Measurements from ENCODE around the gene MFAP3L.

MFAP3L gene

DNA sequence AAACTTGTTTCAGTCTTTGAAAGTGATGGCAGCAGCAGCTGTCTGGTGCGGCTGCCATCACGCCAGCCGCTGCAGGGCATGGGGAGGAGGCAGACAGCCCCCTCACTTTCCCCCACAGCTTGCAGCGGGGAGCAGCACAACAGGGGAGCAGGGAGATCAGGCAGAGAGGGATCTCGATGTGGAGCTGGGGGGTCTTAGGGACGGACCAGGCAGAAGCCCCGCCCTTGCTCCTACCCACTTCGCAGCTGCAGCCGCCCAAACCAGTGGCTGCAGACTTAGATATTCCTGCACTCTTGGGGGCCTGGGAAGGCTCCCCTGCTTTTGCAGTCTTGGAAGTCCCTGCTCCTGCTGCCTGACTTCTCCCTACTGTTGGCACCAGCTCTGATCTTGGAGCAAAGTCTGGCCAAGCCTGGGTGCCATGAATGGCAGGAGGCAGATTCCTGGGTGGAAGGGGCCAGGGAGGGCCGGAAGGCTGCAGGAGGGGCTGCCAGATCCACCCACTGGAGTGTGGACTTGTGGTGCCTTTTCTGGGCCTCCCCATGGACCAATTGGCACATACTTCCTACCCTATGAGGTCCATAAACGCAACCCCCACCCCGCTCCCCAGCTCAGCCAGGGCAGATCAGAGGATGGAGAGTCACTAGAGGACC, 14.0 kb upstream of the MFAP3L start:
- Histone ChIP-seq H3K9me3 (ENCODE audit: control insufficient read depth, insufficient read depth, low read length) (no peaks in the 10 kb centered on the region), H3K9ac (ENCODE audit: low read depth, low read length) (no peak overlapping the region), H3K4me3 (ENCODE audit: low read depth, low read length) (no peak overlapping the region), H3K36me3 (ENCODE audit: control insufficient read depth, insufficient read depth, low read length) (no peaks in the 10 kb centered on the region), H3K4me1 (ENCODE audit: control insufficient read depth, insufficient read depth, low read length) (no peaks in the 10 kb centered on the region), H3K27me3 (ENCODE audit: control insufficient read depth, insufficient read depth, low read length) (no peaks in the 10 kb centered on the region)

DNA sequence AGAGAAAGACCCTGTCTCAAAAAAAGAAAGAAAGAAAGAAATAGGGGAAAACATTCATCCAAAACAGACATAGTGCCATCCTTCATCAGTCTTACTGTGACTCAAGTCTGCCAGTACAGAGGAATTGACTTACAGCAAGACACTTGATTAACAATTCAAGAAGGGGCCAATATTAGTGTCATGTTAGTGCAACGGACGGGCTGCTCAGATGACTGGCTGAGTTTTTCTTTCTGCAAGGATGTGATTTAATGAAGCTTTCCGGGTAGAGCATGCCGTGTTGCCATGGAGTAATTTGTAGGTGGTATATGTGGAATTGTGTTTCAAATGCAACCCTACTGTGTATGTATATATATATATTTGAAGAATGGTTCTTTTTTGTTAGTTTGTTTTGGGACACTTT, 12.6 kb upstream of the MFAP3L start:
- Histone ChIP-seq H3K36me3 (ENCODE audit: control insufficient read depth, insufficient read depth, low read length) (no peaks in the 10 kb centered on the region), H3K27me3 (ENCODE audit: control insufficient read depth, insufficient read depth, low read length) (no peaks in the 10 kb centered on the region), H3K9me3 (ENCODE audit: control insufficient read depth, insufficient read depth, low read length) (no peaks in the 10 kb centered on the region), H3K4me3 (ENCODE audit: low read depth, low read length) (no peak overlapping the region), H3K9ac (ENCODE audit: low read depth, low read length) (no peak overlapping the region), H3K4me1 (ENCODE audit: control insufficient read depth, insufficient read depth, low read length) (no peaks in the 10 kb centered on the region)

DNA sequence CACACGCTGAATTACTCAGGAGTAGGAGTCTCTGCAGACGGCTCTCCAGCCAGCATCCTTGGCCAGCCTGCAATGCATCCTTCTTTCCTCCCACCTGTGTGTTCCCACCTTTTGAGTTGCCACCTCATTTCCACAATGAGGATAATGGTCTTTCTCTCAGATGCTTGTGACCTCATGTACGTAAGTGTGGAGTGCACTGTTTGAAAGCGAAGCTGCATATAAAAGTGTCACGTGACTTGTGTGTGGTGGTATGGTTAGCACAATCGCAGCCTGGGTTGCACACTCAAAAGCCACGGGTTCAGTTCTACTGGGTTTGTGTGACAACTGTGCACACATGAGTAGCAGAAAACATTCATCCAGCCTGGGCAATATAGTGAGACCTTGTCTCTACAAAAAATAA, 12.0 kb upstream of the MFAP3L start:
- Histone ChIP-seq H3K4me3 (ENCODE audit: low read depth, low read length) (no peak overlapping the region), H3K4me1 (ENCODE audit: control insufficient read depth, insufficient read depth, low read length) (no peaks in the 10 kb centered on the region), H3K27me3 (ENCODE audit: control insufficient read depth, insufficient read depth, low read length) (no peaks in the 10 kb centered on the region), H3K9ac (ENCODE audit: low read depth, low read length) (no peak overlapping the region), H3K9me3 (ENCODE audit: control insufficient read depth, insufficient read depth, low read length) (no peaks in the 10 kb centered on the region), H3K36me3 (ENCODE audit: control insufficient read depth, insufficient read depth, low read length) (no peaks in the 10 kb centered on the region)

DNA sequence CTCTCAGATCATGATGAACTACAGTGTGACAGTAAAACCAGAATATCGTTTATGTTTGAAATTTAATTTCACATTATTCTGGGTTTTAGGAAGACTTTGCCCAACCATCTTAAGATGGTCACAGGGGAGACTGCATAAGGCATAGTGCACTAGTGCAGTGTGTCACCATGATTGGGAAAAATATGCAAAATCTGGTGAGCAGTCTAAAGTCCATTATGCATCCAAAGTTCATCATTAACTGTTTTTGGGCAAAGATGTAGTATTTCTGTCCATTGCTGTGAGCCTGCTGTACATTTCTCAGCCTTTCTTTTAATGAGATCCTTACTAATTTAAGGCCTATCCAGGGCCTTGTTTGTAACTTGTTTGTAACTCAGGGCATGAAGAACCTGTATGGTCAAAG, 11.3 kb upstream of the MFAP3L start:
- Histone ChIP-seq H3K4me3 (ENCODE audit: low read depth, low read length) (no peak overlapping the region), H3K4me1 (ENCODE audit: control insufficient read depth, insufficient read depth, low read length) (no peaks in the 10 kb centered on the region), H3K36me3 (ENCODE audit: control insufficient read depth, insufficient read depth, low read length) (no peaks in the 10 kb centered on the region), H3K9me3 (ENCODE audit: control insufficient read depth, insufficient read depth, low read length) (no peaks in the 10 kb centered on the region), H3K27me3 (ENCODE audit: control insufficient read depth, insufficient read depth, low read length) (no peaks in the 10 kb centered on the region), H3K9ac (ENCODE audit: low read depth, low read length) (no peak overlapping the region)

DNA sequence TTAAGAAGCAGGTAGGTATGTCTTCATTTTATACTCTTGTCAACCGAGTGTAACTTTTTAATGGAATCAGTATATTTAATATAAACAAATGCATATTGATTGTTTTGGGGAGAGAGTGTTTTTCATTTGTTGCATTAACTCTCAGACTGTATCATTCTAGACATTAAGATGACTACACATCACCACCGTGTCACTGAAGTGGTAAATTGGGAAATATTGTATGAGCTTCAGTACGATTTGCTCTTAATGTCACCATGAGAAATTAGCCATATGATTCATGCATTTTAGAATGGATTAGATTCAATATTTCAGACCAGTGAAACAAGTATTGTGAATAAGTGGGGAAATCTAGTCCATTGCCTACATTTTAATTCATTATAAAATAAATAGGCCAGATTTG, 9.7 kb upstream of the MFAP3L start:
- no peaks in the 10 kb centered on the region for H3K9me3 ChIP-seq (ENCODE audit: control insufficient read depth, insufficient read depth, low read length)
- H3K9ac ChIP-seq (ENCODE audit: low read depth, low read length), result no peak overlapping the region
- H3K4me3 ChIP-seq (ENCODE audit: low read depth, low read length), result no peak overlapping the region
- no peaks in the 10 kb centered on the region for H3K27me3 ChIP-seq (ENCODE audit: control insufficient read depth, insufficient read depth, low read length)
- no peaks in the 10 kb centered on the region for H3K4me1 ChIP-seq (ENCODE audit: control insufficient read depth, insufficient read depth, low read length)
- no peaks in the 10 kb centered on the region for H3K36me3 ChIP-seq (ENCODE audit: control insufficient read depth, insufficient read depth, low read length)

DNA sequence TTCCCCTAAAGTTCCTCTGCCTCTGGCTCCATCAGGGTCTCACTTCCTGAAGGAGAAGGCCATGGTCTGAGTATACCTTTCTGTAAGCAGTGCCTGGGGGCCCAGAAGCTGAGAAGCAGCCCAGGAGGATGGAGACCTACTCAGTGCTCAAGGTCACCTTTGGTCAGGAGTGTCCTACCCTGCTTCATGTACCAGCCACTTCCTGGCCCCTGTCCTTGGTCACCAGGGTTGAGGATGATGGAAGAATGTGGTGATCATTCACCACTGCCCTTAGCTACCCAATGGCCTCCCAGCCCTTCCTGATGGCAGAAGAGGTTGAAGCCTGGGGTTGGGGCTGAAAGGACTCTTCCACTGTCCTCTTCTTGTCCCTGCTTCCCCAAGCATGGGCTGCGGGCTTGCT, 9.0 kb upstream of the MFAP3L start:
- no peak overlapping the region for H3K4me3 ChIP-seq (ENCODE audit: low read depth, low read length)
- no peak overlapping the region for H3K9ac ChIP-seq (ENCODE audit: low read depth, low read length)
- no peaks in the 10 kb centered on the region for H3K27me3 ChIP-seq (ENCODE audit: control insufficient read depth, insufficient read depth, low read length)
- no peaks in the 10 kb centered on the region for H3K9me3 ChIP-seq (ENCODE audit: control insufficient read depth, insufficient read depth, low read length)
- H3K4me1 ChIP-seq (ENCODE audit: control insufficient read depth, insufficient read depth, low read length), result no peaks in the 10 kb centered on the region
- no peaks in the 10 kb centered on the region for H3K36me3 ChIP-seq (ENCODE audit: control insufficient read depth, insufficient read depth, low read length)

DNA sequence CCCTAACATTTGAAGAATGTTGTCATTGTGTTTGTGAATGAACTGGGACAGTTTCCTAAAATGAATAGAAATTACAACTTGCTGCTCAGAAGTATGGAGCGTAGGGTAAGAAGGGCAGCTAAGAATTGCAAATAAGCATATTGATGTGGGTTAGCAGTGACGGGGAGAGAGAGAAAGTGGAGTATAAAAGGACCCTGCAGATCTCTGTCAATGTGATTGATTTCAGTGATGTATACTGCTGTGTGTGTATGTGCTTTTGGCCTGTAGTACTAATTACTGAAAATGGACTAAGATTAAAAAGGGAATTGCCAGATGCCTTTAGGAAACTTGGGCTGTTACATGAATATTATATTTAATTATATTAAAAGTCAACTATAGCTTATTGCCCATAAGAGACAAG, 7.8 kb upstream of the MFAP3L start:
- Histone ChIP-seq H3K9ac (ENCODE audit: low read depth, low read length) (no peak overlapping the region), H3K9me3 (ENCODE audit: control insufficient read depth, insufficient read depth, low read length) (no peaks in the 10 kb centered on the region), H3K36me3 (ENCODE audit: control insufficient read depth, insufficient read depth, low read length) (no peaks in the 10 kb centered on the region), H3K27me3 (ENCODE audit: control insufficient read depth, insufficient read depth, low read length) (peaks cover 8% of the 10 kb centered on the region), H3K4me1 (ENCODE audit: control insufficient read depth, insufficient read depth, low read length) (no peaks in the 10 kb centered on the region), H3K4me3 (ENCODE audit: low read depth, low read length) (no peak overlapping the region)

DNA sequence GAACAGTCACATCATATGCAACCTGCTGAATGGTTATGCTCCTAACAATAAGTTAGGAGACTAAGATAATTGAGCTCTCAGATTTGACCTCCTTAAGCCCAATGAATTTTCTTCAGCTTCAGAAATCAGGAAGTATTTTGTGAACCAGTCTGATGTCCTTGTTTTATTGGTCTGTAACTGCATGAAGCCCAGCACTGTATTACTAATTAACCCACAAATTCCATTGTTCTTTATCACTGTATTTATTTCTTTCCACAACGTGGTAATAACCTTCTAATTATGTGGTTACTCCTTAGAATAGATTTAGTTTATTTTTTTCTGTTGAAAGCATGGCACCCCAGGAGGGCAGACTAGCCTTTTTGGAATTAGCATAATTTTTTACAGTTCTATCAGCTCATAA, 3.9 kb upstream of the MFAP3L start:
- Histone ChIP-seq H3K9me3 (ENCODE audit: control insufficient read depth, insufficient read depth, low read length) (no peaks in the 10 kb centered on the region), H3K27me3 (ENCODE audit: control insufficient read depth, insufficient read depth, low read length) (peaks cover 30% of the 10 kb centered on the region), H3K36me3 (ENCODE audit: control insufficient read depth, insufficient read depth, low read length) (no peaks in the 10 kb centered on the region), H3K9ac (ENCODE audit: low read depth, low read length) (no peak overlapping the region), H3K4me1 (ENCODE audit: control insufficient read depth, insufficient read depth, low read length) (no peaks in the 10 kb centered on the region), H3K4me3 (ENCODE audit: low read depth, low read length) (no peak overlapping the region)

DNA sequence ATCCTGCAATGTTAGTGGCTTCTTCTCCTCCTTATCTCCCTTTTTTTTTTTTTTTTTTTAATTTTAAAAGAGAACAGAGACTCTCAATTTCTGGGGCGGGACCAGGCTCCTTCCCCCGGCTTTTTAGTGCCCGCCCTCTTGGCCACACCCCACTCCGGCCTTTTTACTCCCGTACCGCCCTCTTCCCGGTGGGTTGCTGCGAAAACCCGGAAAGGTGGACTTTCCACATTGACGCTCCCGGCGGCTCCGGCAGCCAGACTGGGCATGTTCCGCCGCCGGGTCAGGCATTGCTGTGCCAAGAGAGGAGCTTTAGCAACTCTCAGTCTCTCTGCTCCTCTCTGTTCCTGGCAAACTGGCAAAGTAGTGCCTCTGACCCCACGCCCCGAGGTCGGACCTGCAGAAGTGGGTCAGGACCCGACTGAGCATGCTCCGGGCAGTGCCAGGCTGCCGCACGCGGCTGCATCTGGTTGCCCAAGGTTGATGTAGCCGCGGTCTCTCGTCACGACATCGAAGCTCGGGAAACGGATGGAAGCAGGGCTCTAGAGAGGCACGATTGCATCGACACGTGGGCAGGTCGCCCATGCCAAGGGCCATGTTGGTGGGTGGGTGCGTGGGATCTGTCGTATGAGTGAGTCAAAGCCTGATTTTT, 1.1 kb upstream of the MFAP3L start:
- peak overlapping the region; percentile 47 for H3K9ac ChIP-seq (ENCODE audit: low read depth, low read length)
- H3K27me3 ChIP-seq (ENCODE audit: control insufficient read depth, insufficient read depth, low read length), result peaks cover 43% of the 10 kb centered on the region
- no peaks in the 10 kb centered on the region for H3K4me1 ChIP-seq (ENCODE audit: control insufficient read depth, insufficient read depth, low read length)
- no peaks in the 10 kb centered on the region for H3K36me3 ChIP-seq (ENCODE audit: control insufficient read depth, insufficient read depth, low read length)
- no peaks in the 10 kb centered on the region for H3K9me3 ChIP-seq (ENCODE audit: control insufficient read depth, insufficient read depth, low read length)
- peak overlapping the region; percentile 82 for H3K4me3 ChIP-seq (ENCODE audit: low read depth, low read length)

DNA sequence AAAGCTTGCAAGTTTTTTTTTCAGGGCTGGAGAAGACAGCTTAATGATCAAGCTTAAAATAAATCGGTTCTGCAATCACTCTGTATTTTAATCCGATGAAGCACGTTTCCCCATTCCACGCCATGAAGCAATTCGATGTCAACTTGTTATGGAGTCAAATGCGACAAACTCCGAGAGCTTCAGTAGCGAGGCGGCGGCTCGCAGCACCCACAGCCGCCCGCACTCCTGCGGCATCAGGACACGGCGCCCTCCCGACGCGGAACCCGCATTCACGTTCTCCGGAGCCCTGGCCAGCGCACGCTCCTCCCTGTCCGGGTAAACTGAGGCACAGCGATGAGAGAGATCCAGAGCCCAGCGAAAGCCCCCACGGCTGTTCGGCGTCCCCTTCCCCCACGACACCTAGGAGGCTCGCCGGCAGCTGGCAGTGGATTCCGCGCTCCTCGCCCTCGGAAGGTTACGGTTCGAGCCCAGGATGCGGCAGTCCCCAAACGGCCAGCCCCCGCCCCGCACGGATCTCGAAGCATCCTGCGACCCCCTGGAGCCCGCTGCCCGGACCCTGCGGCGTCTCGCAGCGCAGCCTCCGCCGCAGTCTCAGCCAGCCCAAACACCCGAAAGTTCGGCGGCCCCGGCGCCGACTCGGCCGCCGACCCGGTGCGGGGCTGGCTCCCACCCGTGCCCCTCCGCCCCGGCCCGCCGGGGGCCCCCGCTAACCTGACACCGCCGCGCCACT, 507 bp downstream of the MFAP3L start:
- H3K4me3 ChIP-seq (ENCODE audit: low read depth, low read length), result peak overlapping the region; percentile 55
- H3K4me1 ChIP-seq (ENCODE audit: control insufficient read depth, insufficient read depth, low read length), result no peaks in the 10 kb centered on the region
- H3K27me3 ChIP-seq (ENCODE audit: control insufficient read depth, insufficient read depth, low read length), result peaks cover 43% of the 10 kb centered on the region
- H3K9me3 ChIP-seq (ENCODE audit: control insufficient read depth, insufficient read depth, low read length), result no peaks in the 10 kb centered on the region
- H3K9ac ChIP-seq (ENCODE audit: low read depth, low read length), result no peak overlapping the region
- no peaks in the 10 kb centered on the region for H3K36me3 ChIP-seq (ENCODE audit: control insufficient read depth, insufficient read depth, low read length)

DNA sequence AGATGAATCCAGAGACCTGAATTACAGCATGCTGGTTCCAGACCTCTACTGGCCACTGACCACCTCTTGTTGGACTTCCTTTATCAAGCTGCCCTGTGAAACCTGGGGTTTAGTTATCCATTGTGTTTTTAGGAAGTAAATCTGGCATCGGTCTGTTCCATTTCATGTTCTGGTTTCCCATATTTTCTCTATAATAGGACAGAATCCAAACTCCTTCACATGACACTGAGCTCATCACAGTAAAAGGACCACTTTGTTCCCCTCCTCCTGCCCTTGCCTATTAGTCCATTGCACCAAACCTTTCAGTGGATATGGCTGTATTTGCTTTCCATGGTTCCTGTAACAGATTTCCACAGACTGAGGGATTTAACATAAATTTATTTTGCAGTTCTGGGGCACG, 4.0 kb downstream of the MFAP3L start:
- H3K9me3 ChIP-seq (ENCODE audit: control insufficient read depth, insufficient read depth, low read length), result no peaks in the 10 kb centered on the region
- peaks cover 18% of the 10 kb centered on the region for H3K27me3 ChIP-seq (ENCODE audit: control insufficient read depth, insufficient read depth, low read length)
- H3K9ac ChIP-seq (ENCODE audit: low read depth, low read length), result no peak overlapping the region
- H3K36me3 ChIP-seq (ENCODE audit: control insufficient read depth, insufficient read depth, low read length), result no peaks in the 10 kb centered on the region
- no peaks in the 10 kb centered on the region for H3K4me1 ChIP-seq (ENCODE audit: control insufficient read depth, insufficient read depth, low read length)
- no peak overlapping the region for H3K4me3 ChIP-seq (ENCODE audit: low read depth, low read length)

DNA sequence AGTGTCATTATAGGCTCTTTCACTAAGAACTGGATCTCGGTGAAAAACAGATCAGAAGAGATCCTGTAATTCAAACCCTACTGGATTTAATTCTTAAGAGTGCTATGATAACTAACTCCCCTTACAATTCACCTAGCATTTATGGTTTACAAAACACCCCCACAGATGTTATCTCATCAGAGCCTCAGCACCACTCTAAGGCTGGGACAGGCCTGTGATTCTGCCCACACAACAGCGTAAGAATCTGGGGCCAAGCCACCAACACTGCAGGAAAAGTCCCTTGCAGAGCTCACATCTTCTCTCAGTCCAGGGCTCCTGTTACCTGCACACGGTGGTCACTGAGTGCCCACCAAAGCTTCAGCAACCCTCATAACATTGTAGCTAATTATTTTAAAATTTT, 8.9 kb downstream of the MFAP3L start:
- no peaks in the 10 kb centered on the region for H3K36me3 ChIP-seq (ENCODE audit: control insufficient read depth, insufficient read depth, low read length)
- peaks cover 5% of the 10 kb centered on the region for H3K4me1 ChIP-seq (ENCODE audit: control insufficient read depth, insufficient read depth, low read length)
- no peaks in the 10 kb centered on the region for H3K9me3 ChIP-seq (ENCODE audit: control insufficient read depth, insufficient read depth, low read length)
- H3K4me3 ChIP-seq (ENCODE audit: low read depth, low read length), result no peak overlapping the region
- H3K9ac ChIP-seq (ENCODE audit: low read depth, low read length), result no peak overlapping the region
- no peaks in the 10 kb centered on the region for H3K27me3 ChIP-seq (ENCODE audit: control insufficient read depth, insufficient read depth, low read length)

Measured in iPS-15b (cell line).